Neural cell (in vitro differentiated cells): ENCODE data around the gene SSBP4.

Experiments used
- EP300 ChIP-seq: fragments of 450-650 bp; conservative IDR thresholded peaks from 2 replicates; pipeline ENCODE4 v1.6.1; 2014; ENCODE audit warnings: antibody characterized with exemption, mild to moderate bottlenecking, moderate library complexity; ENCODE audit not compliant: poor library complexity, severe bottlenecking
- EZH2 ChIP-seq: fragments of 200-600, 300-800 bp; shearing (Covaris generic), sonication (generic); IDR thresholded peaks from 2 replicates; pipeline ENCODE4 v1.6.1; 2014; ENCODE audit warnings: antibody characterized with exemption, low read length, borderline replicate concordance, mild to moderate bottlenecking; ENCODE audit not compliant: insufficient read depth, poor library complexity, severe bottlenecking
- MXI1 ChIP-seq: fragments of 450-650 bp; conservative IDR thresholded peaks from 2 replicates; pipeline ENCODE4 v1.6.1; 2014; ENCODE audit warnings: antibody characterized with exemption, mild to moderate bottlenecking; ENCODE audit not compliant: poor library complexity, severe bottlenecking
- POLR2AphosphoS5 ChIP-seq: IDR thresholded peaks from 2 replicates; pipeline ENCODE4 v1.6.1; 2012
- RAD21 ChIP-seq: fragments of 450-650 bp; conservative IDR thresholded peaks from 2 replicates; pipeline ENCODE4 v1.6.1; 2014; ENCODE audit warnings: antibody characterized with exemption, mild to moderate bottlenecking, moderate library complexity
- SMC3 ChIP-seq: fragments of 450-650 bp; conservative IDR thresholded peaks from 2 replicates; pipeline ENCODE4 v1.6.1; 2014; ENCODE audit warnings: antibody characterized with exemption, mild to moderate bottlenecking, moderate library complexity; ENCODE audit not compliant: poor library complexity
- TAF1 ChIP-seq: IDR thresholded peaks from 2 replicates; pipeline ENCODE4 v1.6.1; 2012; ENCODE audit warnings: low read depth
- TF ChIP-seq, protein P1 (sequence below): fragments of 450-650 bp; IDR thresholded peaks from 2 replicates; pipeline ENCODE4 v1.5.1; 2014; ENCODE audit warnings: antibody characterized with exemption, mild to moderate bottlenecking, moderate library complexity; ENCODE audit not compliant: poor library complexity, severe bottlenecking
- TF ChIP-seq, protein P2 (sequence below): IDR thresholded peaks from 2 replicates; pipeline ENCODE4 v1.6.1; 2012; ENCODE audit warnings: borderline replicate concordance

DNA sequence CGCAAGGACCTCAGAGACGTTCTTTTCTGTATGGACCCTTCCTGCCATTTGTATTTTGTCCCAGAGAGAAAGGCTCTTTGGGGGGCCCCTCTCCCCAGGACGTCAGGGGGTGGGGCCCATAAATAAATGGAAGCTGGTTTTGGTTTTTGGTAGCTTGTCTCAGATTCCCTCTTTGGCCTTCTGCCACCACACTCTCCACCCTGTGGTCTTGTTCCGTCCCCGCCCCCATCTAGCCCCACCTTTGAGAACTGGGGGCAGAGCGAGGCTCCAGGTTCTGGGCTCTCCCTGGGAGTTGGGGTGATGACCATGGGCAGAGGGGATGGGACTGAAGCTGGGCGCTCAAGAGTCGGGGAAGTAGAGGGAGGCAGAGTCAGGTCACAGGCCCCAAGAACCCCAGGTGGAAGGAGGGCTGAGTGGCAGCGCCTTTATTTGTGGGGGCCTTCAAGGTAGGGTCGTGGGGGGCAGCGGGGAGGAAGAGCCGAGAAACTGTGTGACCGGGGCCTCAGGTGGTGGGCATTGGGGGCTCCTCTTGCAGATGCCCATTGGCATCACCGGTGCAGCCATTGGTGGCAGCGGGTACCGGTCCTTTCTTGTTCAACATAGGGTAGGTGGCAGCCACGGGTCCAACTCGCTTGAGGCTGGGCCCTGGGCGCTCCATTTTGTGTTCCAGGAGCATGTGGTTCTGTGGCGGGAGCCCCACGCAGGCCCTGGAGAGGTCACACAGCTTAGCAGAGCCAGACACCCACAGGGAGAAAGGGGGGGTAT, 15.4 kb downstream of the SSBP4 start:
- TF ChIP-seq, protein P1, sequence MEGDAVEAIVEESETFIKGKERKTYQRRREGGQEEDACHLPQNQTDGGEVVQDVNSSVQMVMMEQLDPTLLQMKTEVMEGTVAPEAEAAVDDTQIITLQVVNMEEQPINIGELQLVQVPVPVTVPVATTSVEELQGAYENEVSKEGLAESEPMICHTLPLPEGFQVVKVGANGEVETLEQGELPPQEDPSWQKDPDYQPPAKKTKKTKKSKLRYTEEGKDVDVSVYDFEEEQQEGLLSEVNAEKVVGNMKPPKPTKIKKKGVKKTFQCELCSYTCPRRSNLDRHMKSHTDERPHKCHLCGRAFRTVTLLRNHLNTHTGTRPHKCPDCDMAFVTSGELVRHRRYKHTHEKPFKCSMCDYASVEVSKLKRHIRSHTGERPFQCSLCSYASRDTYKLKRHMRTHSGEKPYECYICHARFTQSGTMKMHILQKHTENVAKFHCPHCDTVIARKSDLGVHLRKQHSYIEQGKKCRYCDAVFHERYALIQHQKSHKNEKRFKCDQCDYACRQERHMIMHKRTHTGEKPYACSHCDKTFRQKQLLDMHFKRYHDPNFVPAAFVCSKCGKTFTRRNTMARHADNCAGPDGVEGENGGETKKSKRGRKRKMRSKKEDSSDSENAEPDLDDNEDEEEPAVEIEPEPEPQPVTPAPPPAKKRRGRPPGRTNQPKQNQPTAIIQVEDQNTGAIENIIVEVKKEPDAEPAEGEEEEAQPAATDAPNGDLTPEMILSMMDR: no peak
- TF ChIP-seq MXI1: no peak
- no peak for TF ChIP-seq EP300
- TF ChIP-seq, protein P2, sequence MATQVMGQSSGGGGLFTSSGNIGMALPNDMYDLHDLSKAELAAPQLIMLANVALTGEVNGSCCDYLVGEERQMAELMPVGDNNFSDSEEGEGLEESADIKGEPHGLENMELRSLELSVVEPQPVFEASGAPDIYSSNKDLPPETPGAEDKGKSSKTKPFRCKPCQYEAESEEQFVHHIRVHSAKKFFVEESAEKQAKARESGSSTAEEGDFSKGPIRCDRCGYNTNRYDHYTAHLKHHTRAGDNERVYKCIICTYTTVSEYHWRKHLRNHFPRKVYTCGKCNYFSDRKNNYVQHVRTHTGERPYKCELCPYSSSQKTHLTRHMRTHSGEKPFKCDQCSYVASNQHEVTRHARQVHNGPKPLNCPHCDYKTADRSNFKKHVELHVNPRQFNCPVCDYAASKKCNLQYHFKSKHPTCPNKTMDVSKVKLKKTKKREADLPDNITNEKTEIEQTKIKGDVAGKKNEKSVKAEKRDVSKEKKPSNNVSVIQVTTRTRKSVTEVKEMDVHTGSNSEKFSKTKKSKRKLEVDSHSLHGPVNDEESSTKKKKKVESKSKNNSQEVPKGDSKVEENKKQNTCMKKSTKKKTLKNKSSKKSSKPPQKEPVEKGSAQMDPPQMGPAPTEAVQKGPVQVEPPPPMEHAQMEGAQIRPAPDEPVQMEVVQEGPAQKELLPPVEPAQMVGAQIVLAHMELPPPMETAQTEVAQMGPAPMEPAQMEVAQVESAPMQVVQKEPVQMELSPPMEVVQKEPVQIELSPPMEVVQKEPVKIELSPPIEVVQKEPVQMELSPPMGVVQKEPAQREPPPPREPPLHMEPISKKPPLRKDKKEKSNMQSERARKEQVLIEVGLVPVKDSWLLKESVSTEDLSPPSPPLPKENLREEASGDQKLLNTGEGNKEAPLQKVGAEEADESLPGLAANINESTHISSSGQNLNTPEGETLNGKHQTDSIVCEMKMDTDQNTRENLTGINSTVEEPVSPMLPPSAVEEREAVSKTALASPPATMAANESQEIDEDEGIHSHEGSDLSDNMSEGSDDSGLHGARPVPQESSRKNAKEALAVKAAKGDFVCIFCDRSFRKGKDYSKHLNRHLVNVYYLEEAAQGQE: no peak
- TF ChIP-seq POLR2AphosphoS5: no peak
- no peak for TF ChIP-seq RAD21
- TF ChIP-seq SMC3: no peak
- no peak for TF ChIP-seq EZH2
- no peak for TF ChIP-seq TAF1
